Neural crest cell (in vitro differentiated cells): ENCODE data around the gene STRA6. TPM values are rescaled to one million over a fixed set of nuclear protein-coding genes. Genes with fewer than 3 reads are reported as not detected.
A peak's percentile ranks its signal among the peaks of the same experiment; 100 is the strongest.

Experiments used
- DNase-seq: peaks from one replicate; pipeline ENCODE4 v3.0.0; 2021; ENCODE audit warnings: low read depth, mixed read lengths, low spot score
- H3K27ac Mint-ChIP-seq: one replicate; pipeline ENCODE4 v1.8.0; 2021; ENCODE audit warnings: mild to moderate bottlenecking, mixed read lengths; ENCODE audit not compliant: unreplicated experiment
- H3K27me3 Mint-ChIP-seq: 2 replicates; pipeline ENCODE4 v1.8.0; 2021; ENCODE audit warnings: low read depth, mild to moderate bottlenecking, mixed read lengths
- H3K36me3 Mint-ChIP-seq: 2 replicates; pipeline ENCODE4 v1.8.0; 2021; ENCODE audit warnings: low read depth, mild to moderate bottlenecking, mixed read lengths
- H3K4me1 Mint-ChIP-seq: 2 replicates; pipeline ENCODE4 v1.8.0; 2021; ENCODE audit warnings: mixed read lengths
- H3K4me3 Mint-ChIP-seq: one replicate; pipeline ENCODE4 v1.8.0; 2021; ENCODE audit warnings: mild to moderate bottlenecking, mixed read lengths
- H3K9me3 Mint-ChIP-seq: 2 replicates; pipeline ENCODE4 v1.8.0; 2021; ENCODE audit warnings: mixed read lengths
- CTCF ChIP-seq: fragments of 200-600 bp; sonication (generic); conservative IDR thresholded peaks from 2 replicates; pipeline ENCODE4 v1.5.0; 2021; ENCODE audit warnings: antibody characterized with exemption, mild to moderate bottlenecking
- total RNA-seq: library from RNA; stranded (reverse); gene quantifications from 2 replicates; pipeline ENCODE4 v1.2.1, GENCODE V29; 2021

STRA6 gene
- total RNA-seq, 1 donor from 2014 or later: 138 TPM

- Mint-ChIP-seq H3K27me3 (no peaks in the 10 kb centered on the region), H3K36me3 (no peaks in the 10 kb centered on the region), H3K4me3 (peak overlapping the region; percentile 57), H3K9me3 (no peaks in the 10 kb centered on the region), H3K4me1 (peaks cover 44% of the 10 kb centered on the region), H3K27ac (no peak overlapping the region)
- TF ChIP-seq CTCF: no peak
- peak; percentile 46 for DNase-seq
Observed at GRCh38 chr15:74245342-74245931, 42.9 kb upstream of the STRA6 start.

GRCh38 chr15:74244822-74245341 lies 42.3 kb upstream of the STRA6 start:
- H3K4me1 Mint-ChIP-seq: peaks cover 43% of the 10 kb centered on the region
- no peak for TF ChIP-seq CTCF
- no peaks in the 10 kb centered on the region for H3K36me3 Mint-ChIP-seq
- no peak for DNase-seq
- H3K4me3 Mint-ChIP-seq: peak overlapping the region; percentile 57
- no peaks in the 10 kb centered on the region for H3K9me3 Mint-ChIP-seq
- H3K27me3 Mint-ChIP-seq: no peaks in the 10 kb centered on the region
- H3K27ac Mint-ChIP-seq: no peak overlapping the region

GRCh38 chr15:74243431-74243830 lies 40.8 kb upstream of the STRA6 start:
- no peak overlapping the region for H3K27ac Mint-ChIP-seq
- no peak for DNase-seq
- H3K36me3 Mint-ChIP-seq: no peaks in the 10 kb centered on the region
- peaks cover 52% of the 10 kb centered on the region for H3K4me1 Mint-ChIP-seq
- TF ChIP-seq CTCF: no peak
- no peaks in the 10 kb centered on the region for H3K27me3 Mint-ChIP-seq
- H3K9me3 Mint-ChIP-seq: no peaks in the 10 kb centered on the region
- no peak overlapping the region for H3K4me3 Mint-ChIP-seq

GRCh38 chr15:74242441-74243185 lies 40.0 kb upstream of the STRA6 start:
- no peaks in the 10 kb centered on the region for H3K9me3 Mint-ChIP-seq
- H3K4me3 Mint-ChIP-seq: no peak overlapping the region
- no peaks in the 10 kb centered on the region for H3K27me3 Mint-ChIP-seq
- no peak for TF ChIP-seq CTCF
- H3K36me3 Mint-ChIP-seq: no peaks in the 10 kb centered on the region
- H3K27ac Mint-ChIP-seq: peak overlapping the region; percentile 87
- H3K4me1 Mint-ChIP-seq: peaks cover 52% of the 10 kb centered on the region
- DNase-seq: no peak

GRCh38 chr15:74240897-74241614 lies 38.5 kb upstream of the STRA6 start:
- no peaks in the 10 kb centered on the region for H3K36me3 Mint-ChIP-seq
- TF ChIP-seq CTCF: no peak
- H3K4me3 Mint-ChIP-seq: no peak overlapping the region
- peak overlapping the region; percentile 38 for H3K27ac Mint-ChIP-seq
- H3K4me1 Mint-ChIP-seq: peaks cover 47% of the 10 kb centered on the region
- DNase-seq: no peak
- no peaks in the 10 kb centered on the region for H3K9me3 Mint-ChIP-seq
- H3K27me3 Mint-ChIP-seq: no peaks in the 10 kb centered on the region
